SK-N-SH (cell line): Measurements from ENCODE around the gene FXR1. TPM values are rescaled to one million over a fixed set of nuclear protein-coding genes. Genes with fewer than 3 reads are reported as not detected.

Source experiments
- CTCF ChIA-PET: fragments of 300-600, 350-600 bp; formaldehyde crosslinking; extraction: SDS; loops from one replicate; lab custom pipeline; 2021; lab: Yijun Ruan, JAX
- POLR2A ChIA-PET: fragments of 350-600 bp; sonication (Branson Sonifier 250); formaldehyde crosslinking; extraction: SDS; loops from one replicate; lab custom pipeline; 2020; ENCODE audit warnings: antibody characterized with exemption, inconsistent platforms; lab: Yijun Ruan, JAX
- DNase-seq: peaks from one replicate; pipeline ENCODE4 v3.0.0; 2012
- H2AFZ ChIP-seq: fragments of 200-600 bp; sonication (generic); 2 replicates; pipeline ENCODE4 v1.8.1; 2016; ENCODE audit warnings: antibody characterized with exemption, mild to moderate bottlenecking, low read depth
- H3F3A ChIP-seq: fragments of 200-600 bp; sonication (generic); replicated peaks from 2 replicates; pipeline ENCODE3; 2016; ENCODE audit warnings: antibody characterized with exemption, mild to moderate bottlenecking; ENCODE audit not compliant: insufficient read depth
- H3K27ac ChIP-seq, 2 experiments: fragments of 200-500 bp in 1 of 2; fragments of 200-600 bp in 1 of 2; sonication (Bioruptor generic) in 1 of 2; sonication (generic), shearing (Covaris generic) in 1 of 2; 2 replicates each; pipeline versions ENCODE4 v1.5.1 to v1.6.1; 2014 to 2016; ENCODE audit warnings: low read depth in 2 of 2, inconsistent platforms in 1 of 2, low read length in 1 of 2, mild to moderate bottlenecking in 1 of 2, mixed read lengths in 1 of 2
- H3K27me3 ChIP-seq: fragments of 200-600 bp; sonication (generic), shearing (Covaris generic); 2 replicates; pipeline ENCODE4 v1.6.1; 2016; ENCODE audit warnings: mixed run types; ENCODE audit not compliant: insufficient read depth
- H3K36me3 ChIP-seq, 2 experiments: fragments of 200-500 bp in 1 of 2; fragments of 200-600 bp in 1 of 2; sonication (Bioruptor generic) in 1 of 2; sonication (generic) in 1 of 2; replicated peaks in 1 of 2; 2 replicates each; pipeline versions ENCODE3 to v1.5.1; 2014 to 2016; ENCODE audit warnings: low read length in 1 of 2, mild to moderate bottlenecking in 1 of 2; ENCODE audit not compliant: insufficient read depth in 2 of 2, control insufficient read depth in 1 of 2
- H3K4me1 ChIP-seq, 2 experiments: fragments of 200-500 bp in 1 of 2; fragments of 200-600 bp in 1 of 2; sonication (Bioruptor generic) in 1 of 2; sonication (generic), shearing (Covaris generic) in 1 of 2; 2 replicates each; pipeline versions ENCODE4 v1.5.1 to v1.6.1; 2014 to 2016; ENCODE audit warnings: low read depth in 1 of 2, low read length in 1 of 2, mixed run types in 1 of 2; ENCODE audit not compliant: insufficient read depth in 2 of 2, control insufficient read depth in 1 of 2
- H3K4me2 ChIP-seq: fragments of 200-600 bp; sonication (generic), shearing (Covaris generic); 2 replicates; pipeline ENCODE4 v1.6.1; 2017; ENCODE audit warnings: mixed run types
- H3K4me3 ChIP-seq, 2 experiments: fragments of 200-500 bp in 1 of 2; fragments of 200-600 bp in 1 of 2; sonication (Bioruptor generic) in 1 of 2; sonication (generic), shearing (Covaris generic) in 1 of 2; 2 replicates each; pipeline versions ENCODE4 v1.5.1 to v1.8.1; 2014 to 2016; ENCODE audit warnings: low read depth in 2 of 2, inconsistent platforms in 1 of 2, low read length in 1 of 2, mild to moderate bottlenecking in 1 of 2, mixed read lengths in 1 of 2, moderate library complexity in 1 of 2
- H3K79me2 ChIP-seq: fragments of 200-600 bp; sonication (generic); 2 replicates; pipeline ENCODE4 v1.8.1; 2017; ENCODE audit warnings: mild to moderate bottlenecking; ENCODE audit not compliant: insufficient read depth
- H3K9ac ChIP-seq: fragments of 200-600 bp; sonication (generic); 2 replicates; pipeline ENCODE4 v1.6.1; 2017; ENCODE audit warnings: mixed run types
- H3K9me2 ChIP-seq: fragments of 200-600 bp; sonication (generic); 2 replicates; pipeline ENCODE4 v1.6.1; 2017; ENCODE audit warnings: mixed run types
- H3K9me3 ChIP-seq: fragments of 200-600 bp; sonication (generic); 2 replicates; pipeline ENCODE4 v1.6.1; 2017; ENCODE audit warnings: mixed run types, mild to moderate bottlenecking, moderate library complexity
- H4K20me1 ChIP-seq: fragments of 200-600 bp; sonication (generic); 2 replicates; pipeline ENCODE4 v1.6.1; 2017; ENCODE audit warnings: mild to moderate bottlenecking, mixed run types; ENCODE audit not compliant: insufficient read depth
- FOXM1 ChIP-seq: IDR thresholded peaks from 2 replicates; pipeline ENCODE4 v1.4.0; 2012; ENCODE audit warnings: low read depth, mild to moderate bottlenecking
- MXI1 ChIP-seq: IDR thresholded peaks from 2 replicates; pipeline ENCODE4 v1.6.1; 2012; ENCODE audit warnings: mild to moderate bottlenecking, low read depth, low read length, improper control_type of control experiment
- NFIC ChIP-seq: IDR thresholded peaks from 2 replicates; pipeline ENCODE4 v1.4.0; 2012; ENCODE audit warnings: borderline replicate concordance
- POLR2AphosphoS5 ChIP-seq: IDR thresholded peaks from 2 replicates; pipeline ENCODE4 v1.6.1; 2012; ENCODE audit warnings: low read depth, low read length
- SIN3A ChIP-seq: IDR thresholded peaks from 2 replicates; pipeline ENCODE4 v1.6.1; 2012; ENCODE audit warnings: low read depth, mild to moderate bottlenecking, low read length, moderate library complexity, borderline replicate concordance
- TCF12 ChIP-seq: IDR thresholded peaks from 2 replicates; pipeline ENCODE4 v1.4.0; 2012
- YY1 ChIP-seq: IDR thresholded peaks from 2 replicates; pipeline ENCODE4 v1.4.0; 2012; ENCODE audit warnings: low read depth, mild to moderate bottlenecking
- WGBS: methylation state at CpG from one replicate; pipeline ENCODE4 v1.1.6; 2017; ENCODE audit warnings: low lambda C conversion rate; 5-methylcytosine and 5-hydroxymethylcytosine counted together
- polyA plus RNA-seq, 3 experiments: library from polyadenylated mRNA; depleted of rRNA; stranded (reverse); fragments of >200 nt; gene quantifications; 2 replicates each; pipeline ENCODE4 v1.2.3, GENCODE V29; 2012
- TF ChIP-seq, protein P1 (sequence below): IDR thresholded peaks from 2 replicates; pipeline ENCODE4 v1.6.1; 2012; ENCODE audit warnings: mild to moderate bottlenecking, low read depth, low read length, moderate library complexity
- TF ChIP-seq, protein P2 (sequence below): fragments of 200-600 bp; sonication (generic); IDR thresholded peaks from 2 replicates; pipeline ENCODE4 v1.6.1; 2017; ENCODE audit warnings: antibody characterized with exemption, mild to moderate bottlenecking, moderate library complexity

FXR1 gene
- polyA plus RNA-seq, 1 of the 3 experiments (the other 2 are of a cell fraction) = 114 TPM

DNA sequence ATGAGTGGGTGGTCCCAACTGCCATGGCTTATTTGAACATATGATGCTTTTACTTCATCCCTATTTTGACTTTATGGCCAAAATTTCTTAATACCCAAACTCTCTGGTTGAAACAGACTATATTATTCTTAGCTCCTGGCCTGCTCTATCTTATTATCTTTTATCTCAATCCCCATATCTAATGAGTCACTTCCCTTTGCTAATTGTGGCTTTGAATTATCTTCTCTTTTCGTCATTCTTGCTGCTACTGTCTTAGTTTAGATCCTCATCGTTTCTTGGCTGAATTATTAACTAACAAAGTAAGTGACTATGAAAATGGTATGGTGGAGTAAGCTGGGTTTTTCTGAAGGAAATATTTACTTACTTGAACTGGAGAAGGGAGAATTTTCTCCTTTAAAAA, 105.2 kb downstream of the FXR1 start:
- Histone ChIP-seq H3K4me2 (no peak overlapping the region), H3K36me3 (no peaks in the 10 kb centered on the region), H3K4me1 (no peaks in the 10 kb centered on the region), H3K27me3 (no peaks in the 10 kb centered on the region), H3K4me3 (no peak overlapping the region), H3K9me2 (no peaks in the 10 kb centered on the region), H3K9ac (no peak overlapping the region), H3K27ac (no peak overlapping the region), H3K9me3 (no peaks in the 10 kb centered on the region), H4K20me1 (no peaks in the 10 kb centered on the region), H3K79me2 (no peaks in the 10 kb centered on the region), H2AFZ (no peak overlapping the region), H3F3A (no peaks in the 10 kb centered on the region)
- DNase-seq = no peak
- 3% methylated on average over 2 of the region's 2 CpGs for WGBS
- ChIA-PET CTCF (no interaction called here), POLR2A (no interaction called here)
- TF ChIP-seq MXI1 (no peak), TCF12 (no peak), POLR2AphosphoS5 (no peak), YY1 (no peak), NFIC (no peak), FOXM1 (no peak), SIN3A (no peak)
- TF ChIP-seq, protein P1, sequence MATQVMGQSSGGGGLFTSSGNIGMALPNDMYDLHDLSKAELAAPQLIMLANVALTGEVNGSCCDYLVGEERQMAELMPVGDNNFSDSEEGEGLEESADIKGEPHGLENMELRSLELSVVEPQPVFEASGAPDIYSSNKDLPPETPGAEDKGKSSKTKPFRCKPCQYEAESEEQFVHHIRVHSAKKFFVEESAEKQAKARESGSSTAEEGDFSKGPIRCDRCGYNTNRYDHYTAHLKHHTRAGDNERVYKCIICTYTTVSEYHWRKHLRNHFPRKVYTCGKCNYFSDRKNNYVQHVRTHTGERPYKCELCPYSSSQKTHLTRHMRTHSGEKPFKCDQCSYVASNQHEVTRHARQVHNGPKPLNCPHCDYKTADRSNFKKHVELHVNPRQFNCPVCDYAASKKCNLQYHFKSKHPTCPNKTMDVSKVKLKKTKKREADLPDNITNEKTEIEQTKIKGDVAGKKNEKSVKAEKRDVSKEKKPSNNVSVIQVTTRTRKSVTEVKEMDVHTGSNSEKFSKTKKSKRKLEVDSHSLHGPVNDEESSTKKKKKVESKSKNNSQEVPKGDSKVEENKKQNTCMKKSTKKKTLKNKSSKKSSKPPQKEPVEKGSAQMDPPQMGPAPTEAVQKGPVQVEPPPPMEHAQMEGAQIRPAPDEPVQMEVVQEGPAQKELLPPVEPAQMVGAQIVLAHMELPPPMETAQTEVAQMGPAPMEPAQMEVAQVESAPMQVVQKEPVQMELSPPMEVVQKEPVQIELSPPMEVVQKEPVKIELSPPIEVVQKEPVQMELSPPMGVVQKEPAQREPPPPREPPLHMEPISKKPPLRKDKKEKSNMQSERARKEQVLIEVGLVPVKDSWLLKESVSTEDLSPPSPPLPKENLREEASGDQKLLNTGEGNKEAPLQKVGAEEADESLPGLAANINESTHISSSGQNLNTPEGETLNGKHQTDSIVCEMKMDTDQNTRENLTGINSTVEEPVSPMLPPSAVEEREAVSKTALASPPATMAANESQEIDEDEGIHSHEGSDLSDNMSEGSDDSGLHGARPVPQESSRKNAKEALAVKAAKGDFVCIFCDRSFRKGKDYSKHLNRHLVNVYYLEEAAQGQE = no peak
- TF ChIP-seq, protein P2, sequence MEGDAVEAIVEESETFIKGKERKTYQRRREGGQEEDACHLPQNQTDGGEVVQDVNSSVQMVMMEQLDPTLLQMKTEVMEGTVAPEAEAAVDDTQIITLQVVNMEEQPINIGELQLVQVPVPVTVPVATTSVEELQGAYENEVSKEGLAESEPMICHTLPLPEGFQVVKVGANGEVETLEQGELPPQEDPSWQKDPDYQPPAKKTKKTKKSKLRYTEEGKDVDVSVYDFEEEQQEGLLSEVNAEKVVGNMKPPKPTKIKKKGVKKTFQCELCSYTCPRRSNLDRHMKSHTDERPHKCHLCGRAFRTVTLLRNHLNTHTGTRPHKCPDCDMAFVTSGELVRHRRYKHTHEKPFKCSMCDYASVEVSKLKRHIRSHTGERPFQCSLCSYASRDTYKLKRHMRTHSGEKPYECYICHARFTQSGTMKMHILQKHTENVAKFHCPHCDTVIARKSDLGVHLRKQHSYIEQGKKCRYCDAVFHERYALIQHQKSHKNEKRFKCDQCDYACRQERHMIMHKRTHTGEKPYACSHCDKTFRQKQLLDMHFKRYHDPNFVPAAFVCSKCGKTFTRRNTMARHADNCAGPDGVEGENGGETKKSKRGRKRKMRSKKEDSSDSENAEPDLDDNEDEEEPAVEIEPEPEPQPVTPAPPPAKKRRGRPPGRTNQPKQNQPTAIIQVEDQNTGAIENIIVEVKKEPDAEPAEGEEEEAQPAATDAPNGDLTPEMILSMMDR = no peak

DNA sequence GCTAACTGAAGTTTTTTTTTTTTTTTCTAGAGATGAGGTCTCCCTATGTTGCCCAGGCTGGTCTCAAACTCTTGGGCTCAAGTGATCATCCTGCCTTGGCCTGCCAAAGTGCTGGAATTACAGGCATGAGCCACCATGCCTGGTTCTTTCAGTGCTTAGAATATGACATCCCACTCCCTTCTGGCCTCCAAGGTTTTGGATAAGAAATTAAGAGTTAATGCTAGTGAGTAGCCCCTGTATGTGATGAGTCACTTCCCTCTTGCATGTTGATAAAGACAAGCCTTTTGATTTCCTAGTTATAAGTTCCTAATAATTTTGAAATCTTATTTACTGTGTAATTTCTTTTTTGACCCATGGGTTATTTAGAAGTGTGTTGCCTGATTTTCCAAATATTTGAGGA, 112.7 kb downstream of the FXR1 start:
- Histone ChIP-seq H3K27me3 (no peaks in the 10 kb centered on the region), H3K27ac (no peak overlapping the region), H3K4me3 (no peak overlapping the region), H3K36me3 (no peaks in the 10 kb centered on the region), H4K20me1 (no peaks in the 10 kb centered on the region), H3K4me1 (no peaks in the 10 kb centered on the region), H3K79me2 (no peaks in the 10 kb centered on the region), H2AFZ (no peak overlapping the region), H3K9ac (no peak overlapping the region), H3K9me2 (no peaks in the 10 kb centered on the region), H3F3A (no peaks in the 10 kb centered on the region), H3K9me3 (no peaks in the 10 kb centered on the region), H3K4me2 (no peak overlapping the region)
- no peak for DNase-seq
- ChIA-PET POLR2A (no interaction called here), CTCF (interaction anchor here (1.4 kb wide), 1 partner anchor 22 kb away, joined by 4 read pairs; no protein-coding TSS in a partner anchor)
- no peak for TF ChIP-seq YY1
